Pancreas (tissue), 10 donors: ENCODE results near the gene PRSS36. TPM values are rescaled to one million over a fixed set of nuclear protein-coding genes. Genes with fewer than 3 reads are reported as not detected.

Experiments used
- ATAC-seq, 4 donors: fragments of 200-7000 bp; cut with Tn5 transposase; one replicate each; pipeline versions ENCODE4 v1.8.0 to v1.9.1; 2020; ENCODE audit warnings: mild to moderate bottlenecking in 4 of 4, moderate library complexity in 4 of 4
- DNase-seq, 6 donors: peaks; one replicate each; pipeline ENCODE4 v3.0.0-alpha.2; 2020
- FAIRE-seq: peaks from 2 replicates; lab custom pipeline; 2012; peaks lifted over from hg19 to GRCh38; lab: Jason Lieb, UNC
- H3K27ac ChIP-seq, 4 donors: fragments of 200-600 bp; sonication (generic); 1 replicate in 3 of 4; 2 replicates in 1 of 4; pipeline versions ENCODE4 v1.5.0 to v1.8.0; 2020
- H3K27me3 ChIP-seq, 4 donors: fragments of 200-600 bp; one replicate each; pipeline ENCODE4 v1.8.0; 2021
- H3K36me3 ChIP-seq, 3 donors: fragments of 200-600 bp; sonication (generic) in 1 of 3; one replicate each; pipeline versions ENCODE4 v1.5.0 to v1.8.0; 2020 to 2021
- H3K4me1 ChIP-seq, 3 donors: fragments of 200-600 bp; one replicate each; pipeline ENCODE4 v1.8.0; 2021
- H3K4me3 ChIP-seq, 4 donors: fragments of 200-600 bp; sonication (generic) in 2 of 4; one replicate each; pipeline versions ENCODE4 v1.5.0 to v1.8.0; 2020 to 2021
- H3K9me3 ChIP-seq, 4 donors: fragments of 200-600 bp; one replicate each; pipeline ENCODE4 v1.8.0; 2021
- WGBS, 2 donors: extraction: QIAGEN DNeasy Blood & Tissue Kit; methylation state at CpG; one replicate each; pipeline ENCODE4 v1.1.7; 2013; 5-methylcytosine and 5-hydroxymethylcytosine counted together
- intact Hi-C, 3 donors: fragments of 100-400 bp; cut with DNase I; formaldehyde crosslinking; loops; one replicate each; pipeline versions ENCODE4 v1.11.1 to v1.14.2; 2022
- polyA plus RNA-seq, 2 donors: library from polyadenylated mRNA; stranded (reverse); fragments of 200-250 nt; gene quantifications; one replicate each; pipeline ENCODE4 v1.2.3, GENCODE V29; 2013
- total RNA-seq, 6 donors: library from RNA; stranded (reverse); fragmentation: NEBNext Ultra II Directional in 4 of 6; extraction: Animal tissue kit (Norgen Biotek cat#: 25700) in 4 of 6; gene quantifications; one replicate each; pipeline versions ENCODE4 v1.2.1 to v1.2.4, GENCODE V29; 2021 to 2023
- TF ChIP-seq, protein P1 (sequence below), 4 donors: fragments of 200-600 bp; sonication (generic) in 3 of 4; IDR thresholded peaks; one replicate each; pipeline versions ENCODE4 v1.5.0 to v1.8.0; 2021; ENCODE audit warnings: antibody characterized with exemption in 4 of 4
- donor health status: healthy with polysubstance abuse.
- donor health status: DM: no; HTN: no; CAD: no; lungs with moderate emphysema.
- donor health status: DM: no; HTN: no; CAD: no.
- donor health status: control.
- donor health status: control.
- donor health status: Bipolar disorder and iron deficiency.
- donor health status: DM: yes; HTN: yes; CAD: no.
- donor health status: DM: no; HTN: no; CAD: no.
- donor health status: DM: no; HTN: no; CAD: no.
- donor health status: DM: yes; HTN: yes; CAD: no.

The PRSS36 gene
- total and polyA plus RNA-seq, 8 donors: 0.14 to 3.1 (median 1.1) TPM

DNA sequence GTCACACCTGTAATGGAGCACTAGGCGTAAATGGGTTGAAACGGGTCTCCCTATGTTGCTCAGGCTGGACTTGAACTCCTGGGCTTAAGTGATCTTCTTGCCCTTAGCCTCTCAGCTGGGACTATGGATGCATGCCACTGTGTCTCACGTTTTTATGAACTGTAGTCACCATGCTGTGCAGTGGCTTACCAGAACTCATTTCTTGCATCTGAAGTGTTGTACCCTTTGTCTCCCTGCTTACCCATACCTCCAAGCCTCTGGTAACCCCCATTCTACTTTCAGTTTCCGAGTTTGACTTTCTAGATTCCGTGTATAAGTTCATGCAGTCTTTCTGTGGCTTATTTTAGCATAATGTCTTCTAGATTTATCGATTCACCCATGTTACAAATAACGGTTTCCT, 45.0 kb upstream of the PRSS36 start:
- Histone ChIP-seq H3K27me3 (no peaks in the 10 kb centered on the region), H3K4me3 (no peak overlapping the region), H3K36me3 (peaks cover 10 to 55% (median 46%) of the 10 kb centered on the region in 3 donors), H3K9me3 (no peaks in the 10 kb centered on the region), H3K4me1 (no peaks in the 10 kb centered on the region), H3K27ac (no peak overlapping the region)
- WGBS, 2 donors: 86 to 87% methylated on average over 7 of the region's 7 CpGs
- TF ChIP-seq, protein P1, sequence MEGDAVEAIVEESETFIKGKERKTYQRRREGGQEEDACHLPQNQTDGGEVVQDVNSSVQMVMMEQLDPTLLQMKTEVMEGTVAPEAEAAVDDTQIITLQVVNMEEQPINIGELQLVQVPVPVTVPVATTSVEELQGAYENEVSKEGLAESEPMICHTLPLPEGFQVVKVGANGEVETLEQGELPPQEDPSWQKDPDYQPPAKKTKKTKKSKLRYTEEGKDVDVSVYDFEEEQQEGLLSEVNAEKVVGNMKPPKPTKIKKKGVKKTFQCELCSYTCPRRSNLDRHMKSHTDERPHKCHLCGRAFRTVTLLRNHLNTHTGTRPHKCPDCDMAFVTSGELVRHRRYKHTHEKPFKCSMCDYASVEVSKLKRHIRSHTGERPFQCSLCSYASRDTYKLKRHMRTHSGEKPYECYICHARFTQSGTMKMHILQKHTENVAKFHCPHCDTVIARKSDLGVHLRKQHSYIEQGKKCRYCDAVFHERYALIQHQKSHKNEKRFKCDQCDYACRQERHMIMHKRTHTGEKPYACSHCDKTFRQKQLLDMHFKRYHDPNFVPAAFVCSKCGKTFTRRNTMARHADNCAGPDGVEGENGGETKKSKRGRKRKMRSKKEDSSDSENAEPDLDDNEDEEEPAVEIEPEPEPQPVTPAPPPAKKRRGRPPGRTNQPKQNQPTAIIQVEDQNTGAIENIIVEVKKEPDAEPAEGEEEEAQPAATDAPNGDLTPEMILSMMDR (IDR thresholded peaks at IDR 0.05): no peak
- no peak for DNase-seq
- FAIRE-seq: no peak
- ATAC-seq: no peak
- intact Hi-C loops: no loop called here

DNA sequence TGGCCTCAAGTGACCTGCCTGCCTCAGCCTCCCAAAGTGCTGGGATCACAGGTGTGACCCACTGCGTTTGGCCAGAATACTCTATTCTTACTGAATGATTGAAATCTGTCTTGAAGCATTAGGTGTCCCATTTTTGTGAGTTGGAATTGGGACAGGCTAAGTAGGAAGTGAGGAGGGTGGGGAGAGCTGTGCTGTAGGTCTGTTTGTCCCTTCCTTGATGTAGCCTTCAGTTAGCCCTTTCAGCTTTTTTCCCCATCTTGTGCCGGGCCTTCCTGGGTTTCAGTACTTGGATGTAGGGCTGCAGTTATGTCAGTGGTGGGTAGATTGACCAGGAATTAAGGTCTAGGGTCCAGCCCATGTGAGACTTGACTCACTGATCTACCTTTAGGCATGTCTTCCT, 44.0 kb upstream of the PRSS36 start:
- Histone ChIP-seq H3K27me3 (no peaks in the 10 kb centered on the region), H3K27ac (no peak overlapping the region), H3K9me3 (no peaks in the 10 kb centered on the region), H3K4me3 (no peak overlapping the region), H3K4me1 (no peaks in the 10 kb centered on the region), H3K36me3 (peaks cover 17 to 66% (median 56%) of the 10 kb centered on the region in 3 donors)
- FAIRE-seq: no peak
- DNase-seq: no peak
- TF ChIP-seq, protein P1 (IDR thresholded peaks at IDR 0.05): no peak
- ATAC-seq: no peak
- WGBS, 2 donors: 82 to 91% methylated on average over 2 of the region's 2 CpGs
- intact Hi-C loops: no loop called here

DNA sequence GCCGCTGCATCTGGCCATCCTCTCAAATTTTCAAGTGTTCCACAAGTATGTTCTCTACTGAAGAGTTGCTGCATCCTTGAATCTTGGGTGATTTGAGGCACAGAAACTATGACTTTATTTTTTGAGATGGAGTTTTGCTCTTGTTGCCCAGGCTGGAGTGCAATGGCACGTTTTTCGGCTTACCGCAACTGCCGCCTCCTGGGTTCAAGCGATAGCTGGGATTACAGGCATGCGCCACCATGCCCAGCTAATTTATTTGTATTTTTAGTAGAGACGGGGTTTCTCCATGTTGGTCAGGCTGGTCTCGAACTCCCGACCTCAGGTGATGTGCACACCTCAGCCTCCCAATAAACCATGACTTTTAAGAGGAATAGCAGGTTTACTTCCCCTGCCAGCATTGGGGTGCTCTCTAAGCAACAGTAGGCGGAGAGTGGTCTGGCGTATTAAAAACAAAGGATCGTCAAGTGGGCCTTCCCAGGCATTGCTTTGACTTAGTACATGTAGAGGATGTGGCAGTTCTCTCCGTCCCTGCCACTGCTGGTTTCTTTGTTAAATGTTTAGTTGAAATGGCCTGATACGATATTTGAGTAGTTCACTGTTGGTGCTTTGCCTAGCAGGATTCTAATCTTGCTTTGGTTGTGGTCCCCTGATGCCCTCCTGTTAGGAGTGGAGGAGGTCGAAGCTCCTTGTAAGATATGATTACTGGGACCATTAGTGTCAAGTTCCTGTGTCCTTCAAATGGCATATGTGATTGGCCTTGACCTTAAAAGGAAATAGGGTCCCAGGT, 43.2 kb upstream of the PRSS36 start:
- DNase-seq (no peak), FAIRE-seq (no peak), ATAC-seq (no peak)
- peaks cover 17 to 74% (median 63%) of the 10 kb centered on the region in 3 donors for H3K36me3 ChIP-seq
- no peaks in the 10 kb centered on the region for H3K9me3 ChIP-seq
- WGBS, 2 donors: 90 to 92% methylated on average over 16 of the region's 16 CpGs
- no peak overlapping the region for H3K4me3 ChIP-seq
- H3K27me3 ChIP-seq: no peaks in the 10 kb centered on the region
- no peak overlapping the region for H3K27ac ChIP-seq
- intact Hi-C loops: no loop called here
- no peaks in the 10 kb centered on the region for H3K4me1 ChIP-seq
- TF ChIP-seq, protein P1 (IDR thresholded peaks at IDR 0.05): no peak

DNA sequence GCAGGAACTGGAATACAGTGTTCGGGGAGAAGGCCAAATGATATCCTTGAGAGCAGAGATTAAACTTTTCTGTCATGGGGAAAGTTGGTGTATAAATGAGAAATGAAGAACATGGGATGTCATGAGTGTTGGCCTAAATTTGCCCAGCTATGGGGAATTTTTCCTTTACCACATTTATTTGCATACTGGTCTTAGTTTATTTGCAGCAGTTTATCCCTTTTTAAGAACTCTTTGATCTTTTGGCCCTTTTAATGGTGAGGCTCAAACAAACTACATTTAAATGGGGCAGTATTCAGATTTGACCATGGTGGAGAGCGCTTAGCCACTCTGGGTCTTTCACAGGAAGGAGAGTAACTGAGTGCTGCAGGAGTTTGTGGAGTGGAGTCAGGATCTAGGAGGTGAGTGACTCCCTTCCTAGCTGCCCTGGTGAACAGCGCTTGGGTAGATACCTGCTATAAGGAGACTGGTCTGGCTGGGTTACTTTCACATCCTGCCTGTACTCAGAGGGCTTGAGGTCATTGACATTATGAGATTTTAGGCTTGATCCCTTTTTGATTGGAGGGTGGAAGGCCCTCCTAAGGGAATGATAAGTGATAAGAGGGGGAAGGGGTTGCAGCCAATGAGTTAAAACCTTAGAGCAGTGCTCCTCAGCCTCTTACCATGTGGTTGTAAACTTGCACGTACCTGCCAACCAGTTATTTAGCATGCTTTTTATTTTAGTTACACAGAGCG, 42.0 kb upstream of the PRSS36 start:
- 87 to 89% methylated on average over 5 of the region's 5 CpGs for WGBS, 2 donors
- FAIRE-seq: no peak
- intact Hi-C loops: no loop called here
- Histone ChIP-seq H3K27ac (no peak overlapping the region), H3K36me3 (peaks cover 19 to 80% (median 72%) of the 10 kb centered on the region in 3 donors), H3K4me3 (no peak overlapping the region), H3K4me1 (no peaks in the 10 kb centered on the region), H3K27me3 (no peaks in the 10 kb centered on the region), H3K9me3 (no peaks in the 10 kb centered on the region)
- DNase-seq: no peak
- ATAC-seq: no peak
- TF ChIP-seq, protein P1 (IDR thresholded peaks at IDR 0.05): no peak
